GM12878 (cell line): ENCODE data around the gene SDK2. TPM values are rescaled to one million over a fixed set of nuclear protein-coding genes. Genes with fewer than 3 reads are reported as not detected.

ENCODE experiments used
- ATAC-seq: fragments of 200-7000 bp; cut with Tn5 transposase; 3 replicates; pipeline ENCODE4 v1.9.1; 2020; ENCODE audit warnings: mild to moderate bottlenecking, moderate library complexity
- BruUV-seq: library from RNA; stranded (reverse); fragments of 400-500 nt; replicated peaks from 2 replicates; lab custom pipeline; 2021; lab: Mats Ljungman, UMichigan
- CTCF ChIA-PET: fragments of 300-600 bp; sonication (Branson Sonifier 250); formaldehyde crosslinking; extraction: SDS; loops from one replicate; lab custom pipeline; 2021; ENCODE audit warnings: inconsistent platforms; lab: Yijun Ruan, JAX
- POLR2A ChIA-PET: fragments of 350-600 bp; formaldehyde crosslinking; extraction: SDS; loops from one replicate; lab custom pipeline; 2021; ENCODE audit warnings: inconsistent platforms; lab: Charles Lee
- RAD21 ChIA-PET: fragments of 300-600 bp; sonication (Branson Sonifier 250); formaldehyde crosslinking; loops from one replicate; lab custom pipeline; 2023; ENCODE audit warnings: antibody characterized with exemption; ENCODE audit not compliant: unreplicated experiment; lab: Charles Lee
- SMC1A ChIA-PET: fragments of 300-600 bp; sonication (Branson Sonifier 250); formaldehyde crosslinking; loops from one replicate; lab custom pipeline; 2023; ENCODE audit not compliant: unreplicated experiment, uncharacterized antibody; lab: Charles Lee
- DNase-seq: peaks from one replicate; pipeline ENCODE4 v3.0.0-alpha.2; 2011; ENCODE audit warnings: low read depth, low spot score
- FAIRE-seq: peaks from 3 replicates; lab custom pipeline; 2011; peaks lifted over from hg19 to GRCh38; lab: Jason Lieb, UNC
- H2AFZ ChIP-seq: 2 replicates; pipeline ENCODE4 v1.6.0; 2011; ENCODE audit warnings: low read depth, low read length, control low read depth; ENCODE audit not compliant: control insufficient read depth
- H3K27ac ChIP-seq: 2 replicates; pipeline ENCODE4 v1.5.1; 2011; ENCODE audit warnings: control low read depth; ENCODE audit not compliant: control insufficient read depth, insufficient read depth
- H3K27me3 ChIP-seq, 2 experiments: replicated peaks in 1 of 2; 2 replicates each; pipeline versions ENCODE4 v1.6.0 to v1.6.1; 2011; ENCODE audit warnings: low read length in 1 of 2; ENCODE audit not compliant: control insufficient read depth in 2 of 2, insufficient read depth in 2 of 2
- H3K36me3 ChIP-seq, 2 experiments: 2 replicates each; pipeline ENCODE4 v1.5.1; 2011; ENCODE audit warnings: low read length in 1 of 2; ENCODE audit not compliant: control insufficient read depth in 2 of 2, insufficient read depth in 2 of 2
- H3K4me1 ChIP-seq: 2 replicates; pipeline ENCODE4 v1.6.1; 2011; ENCODE audit warnings: mild to moderate bottlenecking, low read length, moderate library complexity, mixed read lengths; ENCODE audit not compliant: control insufficient read depth, insufficient read depth
- H3K4me2 ChIP-seq: 2 replicates; pipeline ENCODE4 v1.6.0; 2011; ENCODE audit warnings: control low read depth; ENCODE audit not compliant: control insufficient read depth, insufficient read depth
- H3K4me3 ChIP-seq: fragments of 200-600 bp; sonication (generic); 2 replicates; pipeline ENCODE4 v1.5.1; 2016
- H3K79me2 ChIP-seq: 2 replicates; pipeline ENCODE4 v1.6.0; 2011; ENCODE audit warnings: low read length; ENCODE audit not compliant: control insufficient read depth, insufficient read depth
- H3K9ac ChIP-seq: 2 replicates; pipeline ENCODE4 v1.8.0; 2011; ENCODE audit warnings: low read length, control low read depth, mixed read lengths; ENCODE audit not compliant: control insufficient read depth, insufficient read depth
- H3K9me3 ChIP-seq: replicated peaks from 3 replicates; pipeline ENCODE4 v1.5.1; 2011; ENCODE audit warnings: mild to moderate bottlenecking, low read length; ENCODE audit not compliant: control insufficient read depth, insufficient read depth
- H4K20me1 ChIP-seq: 2 replicates; pipeline ENCODE4 v1.6.0; 2011; ENCODE audit not compliant: control insufficient read depth, insufficient read depth
- ATF7 ChIP-seq: fragments of 450-650 bp; IDR thresholded peaks from 2 replicates; pipeline ENCODE4 v1.6.1; 2016; ENCODE audit warnings: low read depth, mild to moderate bottlenecking
- IKZF2 ChIP-seq, 2 experiments: fragments of 450-650 bp; IDR thresholded peaks; 2 replicates each; pipeline ENCODE4 v1.6.1; 2017; ENCODE audit warnings: mild to moderate bottlenecking in 2 of 2, moderate library complexity in 2 of 2
- KAT2A ChIP-seq: conservative IDR thresholded peaks from 2 replicates; pipeline ENCODE4 v1.6.1; 2011; ENCODE audit warnings: low read depth, low read length; ENCODE audit not compliant: control insufficient read depth
- MYC ChIP-seq: IDR thresholded peaks from 2 replicates; pipeline ENCODE4 v1.6.1; 2011; ENCODE audit warnings: mild to moderate bottlenecking, low read length, moderate library complexity, inconsistent platforms; ENCODE audit not compliant: insufficient read depth, insufficient replicate concordance, insufficient read length, severe bottlenecking
- PBX3 ChIP-seq: IDR thresholded peaks from 2 replicates; pipeline ENCODE4 v1.6.1; 2011; ENCODE audit warnings: mild to moderate bottlenecking, low read depth, low read length, moderate library complexity; ENCODE audit not compliant: insufficient replicate concordance
- SUZ12 ChIP-seq: fragments of 200-600 bp; sonication (generic); IDR thresholded peaks from one replicate; pipeline ENCODE4 v1.6.1; 2018; ENCODE audit warnings: antibody characterized with exemption, mild to moderate bottlenecking; ENCODE audit not compliant: unreplicated experiment
- ZBED1 ChIP-seq: IDR thresholded peaks from 2 replicates; pipeline ENCODE4 v1.6.1; 2016; ENCODE audit warnings: borderline replicate concordance
- ZBTB33 ChIP-seq: fragments of 450-650 bp; IDR thresholded peaks from 2 replicates; pipeline ENCODE4 v1.6.1; 2017; ENCODE audit warnings: mild to moderate bottlenecking
- WGBS: methylation state at CpG from one replicate; pipeline ENCODE4 v1.1.6; 2016; ENCODE audit warnings: low lambda C conversion rate; ENCODE audit not compliant: insufficient replicate concordance, insufficient coverage; ENCODE audit errors: missing lambda C conversion rate; 5-methylcytosine and 5-hydroxymethylcytosine counted together
- in situ Hi-C: fragments of 300-500 bp; cut with MboI; formaldehyde crosslinking; loops from 9 replicates; pipeline ENCODE4 v1.14.3; 2018; ENCODE audit warnings: mixed read lengths
- intact Hi-C: fragments of 100-400 bp; cut with micrococcal nuclease; formaldehyde crosslinking; loops from one replicate; pipeline ENCODE4 v1.14.2; 2022; ENCODE audit not compliant: unreplicated experiment
- polyA plus RNA-seq, 11 experiments: library from polyadenylated mRNA; depleted of rRNA in 4 of 11; unstranded in 6 of 11; stranded (reverse) in 5 of 11; fragments of >200 nt; fragmentation: Nextera tagmentation in 4 of 11; fragmentation: Illumina TruSeq in 1 of 11; extraction: Ambion mirVana in 4 of 11; extraction: Trizol in 1 of 11; gene quantifications; 1 replicate in 1 of 11; 2 replicates in 10 of 11; pipeline versions ENCODE4 v1.2.1 to v1.2.3, GENCODE V29; 2011 to 2016; ENCODE audit warnings: inconsistent platforms in 2 of 11, missing spikeins in 2 of 11, low read depth in 1 of 11
- total RNA-seq, 4 experiments: library from RNA; depleted of rRNA in 3 of 4; stranded (reverse); fragments of >200 nt in 3 of 4; fragmentation: Illumina TruSeq in 1 of 4; extraction: Trizol in 1 of 4; gene quantifications; 2 replicates each; pipeline versions ENCODE4 v1.2.1 to v1.2.3, GENCODE V29; 2013 to 2021
- TF ChIP-seq, protein P1 (sequence below): fragments of 450-650 bp; IDR thresholded peaks from 2 replicates; pipeline ENCODE4 v1.6.1; 2017; ENCODE audit warnings: low read depth, mild to moderate bottlenecking, moderate library complexity
- TF ChIP-seq, protein P2 (sequence below): fragments of 450-650 bp; IDR thresholded peaks from 2 replicates; pipeline ENCODE4 v1.6.1; 2017; ENCODE audit warnings: antibody characterized with exemption, mild to moderate bottlenecking, moderate library complexity

The SDK2 gene
- total and polyA plus RNA-seq, 10 of the 15 experiments (the other 5 are each of a cell fraction or from before 2014, with no cell fraction given), result 0.03 to 0.08 (median 0.03) TPM; not detected in 7

- Histone ChIP-seq H3K4me1 (no peaks in the 10 kb centered on the region), H3K36me3 (no peaks in the 10 kb centered on the region), H3K27me3 (no peaks in the 10 kb centered on the region), H3K4me3 (no peak overlapping the region), H3K79me2 (no peaks in the 10 kb centered on the region), H4K20me1 (no peaks in the 10 kb centered on the region), H3K9me3 (no peaks in the 10 kb centered on the region), H3K4me2 (no peak overlapping the region), H3K9ac (no peak overlapping the region), H3K27ac (no peak overlapping the region), H2AFZ (no peak overlapping the region)
- intact Hi-C loops, result no loop called here
- ATAC-seq (no peak), FAIRE-seq (no peak), DNase-seq (no peak)
- SMC1A ChIA-PET, result no interaction called here
- in situ Hi-C loops, result no loop called here
- RAD21 ChIA-PET, result no interaction called here
- CTCF ChIA-PET, result no interaction called here
- no TSS peak for BruUV-seq
- TF ChIP-seq, protein P1, sequence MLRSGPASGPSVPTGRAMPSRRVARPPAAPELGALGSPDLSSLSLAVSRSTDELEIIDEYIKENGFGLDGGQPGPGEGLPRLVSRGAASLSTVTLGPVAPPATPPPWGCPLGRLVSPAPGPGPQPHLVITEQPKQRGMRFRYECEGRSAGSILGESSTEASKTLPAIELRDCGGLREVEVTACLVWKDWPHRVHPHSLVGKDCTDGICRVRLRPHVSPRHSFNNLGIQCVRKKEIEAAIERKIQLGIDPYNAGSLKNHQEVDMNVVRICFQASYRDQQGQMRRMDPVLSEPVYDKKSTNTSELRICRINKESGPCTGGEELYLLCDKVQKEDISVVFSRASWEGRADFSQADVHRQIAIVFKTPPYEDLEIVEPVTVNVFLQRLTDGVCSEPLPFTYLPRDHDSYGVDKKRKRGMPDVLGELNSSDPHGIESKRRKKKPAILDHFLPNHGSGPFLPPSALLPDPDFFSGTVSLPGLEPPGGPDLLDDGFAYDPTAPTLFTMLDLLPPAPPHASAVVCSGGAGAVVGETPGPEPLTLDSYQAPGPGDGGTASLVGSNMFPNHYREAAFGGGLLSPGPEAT, result no peak
- TF ChIP-seq PBX3, result no peak
- no peak for TF ChIP-seq KAT2A
- no peak for TF ChIP-seq ZBTB33
- TF ChIP-seq SUZ12, result no peak
- TF ChIP-seq MYC, result no peak
- TF ChIP-seq ATF7, result no peak
- TF ChIP-seq, protein P2, sequence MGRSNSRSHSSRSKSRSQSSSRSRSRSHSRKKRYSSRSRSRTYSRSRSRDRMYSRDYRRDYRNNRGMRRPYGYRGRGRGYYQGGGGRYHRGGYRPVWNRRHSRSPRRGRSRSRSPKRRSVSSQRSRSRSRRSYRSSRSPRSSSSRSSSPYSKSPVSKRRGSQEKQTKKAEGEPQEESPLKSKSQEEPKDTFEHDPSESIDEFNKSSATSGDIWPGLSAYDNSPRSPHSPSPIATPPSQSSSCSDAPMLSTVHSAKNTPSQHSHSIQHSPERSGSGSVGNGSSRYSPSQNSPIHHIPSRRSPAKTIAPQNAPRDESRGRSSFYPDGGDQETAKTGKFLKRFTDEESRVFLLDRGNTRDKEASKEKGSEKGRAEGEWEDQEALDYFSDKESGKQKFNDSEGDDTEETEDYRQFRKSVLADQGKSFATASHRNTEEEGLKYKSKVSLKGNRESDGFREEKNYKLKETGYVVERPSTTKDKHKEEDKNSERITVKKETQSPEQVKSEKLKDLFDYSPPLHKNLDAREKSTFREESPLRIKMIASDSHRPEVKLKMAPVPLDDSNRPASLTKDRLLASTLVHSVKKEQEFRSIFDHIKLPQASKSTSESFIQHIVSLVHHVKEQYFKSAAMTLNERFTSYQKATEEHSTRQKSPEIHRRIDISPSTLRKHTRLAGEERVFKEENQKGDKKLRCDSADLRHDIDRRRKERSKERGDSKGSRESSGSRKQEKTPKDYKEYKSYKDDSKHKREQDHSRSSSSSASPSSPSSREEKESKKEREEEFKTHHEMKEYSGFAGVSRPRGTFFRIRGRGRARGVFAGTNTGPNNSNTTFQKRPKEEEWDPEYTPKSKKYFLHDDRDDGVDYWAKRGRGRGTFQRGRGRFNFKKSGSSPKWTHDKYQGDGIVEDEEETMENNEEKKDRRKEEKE, result no peak
- no peak for TF ChIP-seq ZBED1
- TF ChIP-seq IKZF2 (IDR thresholded peaks at IDR 0.05), result no peak
- WGBS, result 39% methylated on average over 8 of the region's 8 CpGs
- POLR2A ChIA-PET, result no interaction called here
Observed at GRCh38 chr17:73633736-73634135, 10.5 kb downstream of the SDK2 start.
